CD4-positive, alpha-beta memory T cell (primary cell): Measurements from ENCODE around the gene SMCP. TPM values are rescaled to one million over a fixed set of nuclear protein-coding genes. Genes with fewer than 3 reads are reported as not detected.

Experiments used
- polyA plus RNA-seq, 2 donors: library from polyadenylated mRNA; unstranded; fragments of 300-500 nt; fragmentation: Illumina TruSeq; gene quantifications; one replicate each; pipeline ENCODE4 v1.2.3, GENCODE V29; 2021
- total RNA-seq, 2 experiments: library from RNA; stranded (reverse); gene quantifications; one replicate each; pipeline ENCODE4 v1.2.3, GENCODE V29; 2021

SMCP gene
- total and polyA plus RNA-seq, 4 experiments from 2014 or later, result not detected

Other genes starting within 250 kb of the SMCP start
- not detected for gene LCE2D, start 214.9 kb upstream of the SMCP start, total RNA-seq
- not detected for gene LCE2D, start 214.9 kb upstream of the SMCP start, polyA plus RNA-seq
- gene LCE2C, start 203.0 kb upstream of the SMCP start, total RNA-seq, result not detected
- gene LCE2C, start 203.0 kb upstream of the SMCP start, polyA plus RNA-seq, result not detected
- not detected for gene LCE2B, start 192.2 kb upstream of the SMCP start, total RNA-seq
- gene LCE2B, start 192.2 kb upstream of the SMCP start, polyA plus RNA-seq, result not detected
- gene LCE2A, start 180.0 kb upstream of the SMCP start, total RNA-seq, result not detected
- gene LCE2A, start 180.0 kb upstream of the SMCP start, polyA plus RNA-seq, result not detected
- not detected for gene LCE4A, start 170.2 kb upstream of the SMCP start, total RNA-seq
- gene LCE4A, start 170.2 kb upstream of the SMCP start, polyA plus RNA-seq, result not detected
- gene KPRP, start 120.3 kb upstream of the SMCP start, total RNA-seq, result not detected
- not detected for gene KPRP, start 120.3 kb upstream of the SMCP start, polyA plus RNA-seq
- gene LCE1F, start 103.2 kb upstream of the SMCP start, total RNA-seq, result not detected
- gene LCE1F, start 103.2 kb upstream of the SMCP start, polyA plus RNA-seq, result not detected
- not detected for gene LCE1E, start 92.1 kb upstream of the SMCP start, total RNA-seq
- not detected for gene LCE1E, start 92.1 kb upstream of the SMCP start, polyA plus RNA-seq
- not detected for gene LCE1D, start 81.6 kb upstream of the SMCP start, total RNA-seq
- not detected for gene LCE1D, start 81.6 kb upstream of the SMCP start, polyA plus RNA-seq
- not detected for gene LCE1C, start 71.7 kb upstream of the SMCP start, total RNA-seq
- gene LCE1C, start 71.7 kb upstream of the SMCP start, polyA plus RNA-seq, result not detected
- not detected for gene LCE1B, start 66.4 kb upstream of the SMCP start, total RNA-seq
- not detected for gene LCE1B, start 66.4 kb upstream of the SMCP start, polyA plus RNA-seq
- not detected for gene LCE1A, start 50.8 kb upstream of the SMCP start, total RNA-seq
- gene LCE1A, start 50.8 kb upstream of the SMCP start, polyA plus RNA-seq, result not detected
- gene LCE6A, start 35.5 kb upstream of the SMCP start, total RNA-seq, result not detected
- not detected for gene LCE6A, start 35.5 kb upstream of the SMCP start, polyA plus RNA-seq
- gene LCE7A, start 18.3 kb upstream of the SMCP start, total RNA-seq, result not detected
- not detected for gene LCE7A, start 18.3 kb upstream of the SMCP start, polyA plus RNA-seq
- gene IVL, start 30.2 kb downstream of the SMCP start, total RNA-seq, result not detected
- gene IVL, start 30.2 kb downstream of the SMCP start, polyA plus RNA-seq, result not detected
- not detected for gene SPRR5, start 68.9 kb downstream of the SMCP start, total RNA-seq
- gene SPRR5, start 68.9 kb downstream of the SMCP start, polyA plus RNA-seq, result not detected
- gene SPRR4, start 92.3 kb downstream of the SMCP start, total RNA-seq, result not detected
- gene SPRR4, start 92.3 kb downstream of the SMCP start, polyA plus RNA-seq, result not detected
- not detected for gene SPRR1A, start 105.8 kb downstream of the SMCP start, total RNA-seq
- not detected for gene SPRR1A, start 105.8 kb downstream of the SMCP start, polyA plus RNA-seq
- gene SPRR3, start 123.4 kb downstream of the SMCP start, total RNA-seq, result not detected
- not detected for gene SPRR3, start 123.4 kb downstream of the SMCP start, polyA plus RNA-seq
- not detected for gene SPRR1B, start 152.9 kb downstream of the SMCP start, total RNA-seq
- gene SPRR1B, start 152.9 kb downstream of the SMCP start, polyA plus RNA-seq, result not detected
- gene SPRR2D, start 162.8 kb downstream of the SMCP start, total RNA-seq, result not detected
- gene SPRR2D, start 162.8 kb downstream of the SMCP start, polyA plus RNA-seq, result not detected
- not detected for gene SPRR2A, start 179.2 kb downstream of the SMCP start, total RNA-seq
- not detected for gene SPRR2A, start 179.2 kb downstream of the SMCP start, polyA plus RNA-seq
- not detected for gene SPRR2B, start 193.3 kb downstream of the SMCP start, total RNA-seq
- gene SPRR2B, start 193.3 kb downstream of the SMCP start, polyA plus RNA-seq, result not detected
- gene SPRR2E, start 216.2 kb downstream of the SMCP start, total RNA-seq, result not detected
- not detected for gene SPRR2E, start 216.2 kb downstream of the SMCP start, polyA plus RNA-seq
- gene SPRR2F, start 235.2 kb downstream of the SMCP start, total RNA-seq, result not detected
- gene SPRR2F, start 235.2 kb downstream of the SMCP start, polyA plus RNA-seq, result not detected